ENCODE data around the gene RIMBP2. TPM values are rescaled to one million over a fixed set of nuclear protein-coding genes. Genes with fewer than 3 reads are reported as not detected.

RIMBP2 gene
- total RNA-seq, 1 donor from 2014 or later: 0.99 TPM

DNA sequence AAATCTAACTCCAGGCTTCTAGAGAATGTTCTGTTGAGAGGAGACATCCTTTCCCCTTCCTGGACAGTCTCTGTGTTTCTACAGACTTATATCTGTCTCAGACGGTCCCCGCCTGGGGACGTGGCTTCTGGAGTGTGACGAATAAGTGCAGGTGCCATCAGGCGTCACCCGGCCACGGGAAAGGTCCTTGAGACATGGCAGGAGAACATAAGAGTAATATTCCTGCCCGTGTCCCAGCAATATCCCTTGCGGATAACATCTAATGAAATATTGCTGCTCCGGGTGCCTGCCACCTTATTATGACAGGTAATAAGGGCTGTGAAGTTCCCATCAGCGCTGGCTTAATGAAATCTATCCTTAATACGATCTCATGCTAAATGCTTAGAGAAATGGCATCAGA, 238.8 kb downstream of the RIMBP2 start:
- Histone ChIP-seq H4K20me1 (ENCODE audit: low read depth) (no peaks in the 10 kb centered on the region), H3K4me1 (peaks cover 27% of the 10 kb centered on the region), H3K36me3 (no peaks in the 10 kb centered on the region), H3K9ac (no peak overlapping the region), H3F3A (ENCODE audit: low read depth) (peaks cover 6% of the 10 kb centered on the region), H3K4me3 (no peak overlapping the region), H2AFZ (replicated peaks) (no peak overlapping the region), H3K9me3 (ENCODE audit: low read depth) (no peaks in the 10 kb centered on the region), H3K79me2 (ENCODE audit: low read depth) (no peaks in the 10 kb centered on the region), H3K4me2 (no peak overlapping the region), H3K27ac (no peak overlapping the region), H3K27me3 (no peaks in the 10 kb centered on the region)
- no peaks in the 10 kb centered on the region for H3K9me3 Mint-ChIP-seq
- H3K4me3 Mint-ChIP-seq: no peak overlapping the region
- peaks cover 9% of the 10 kb centered on the region for H3K27me3 Mint-ChIP-seq (ENCODE audit: insufficient read depth, low read depth)
- peak overlapping the region; percentile 46 for H3K27ac Mint-ChIP-seq
- peaks cover 2% of the 10 kb centered on the region for H3K36me3 Mint-ChIP-seq
- peaks cover 56% of the 10 kb centered on the region for H3K4me1 Mint-ChIP-seq
- no peak for DNase-seq (ENCODE audit: low spot score)
- TF ChIP-seq EZH2 (IDR thresholded peaks at IDR 0.05) (no peak), EZH2phosphoT487 (IDR thresholded peaks at IDR 0.05) (no peak)

DNA sequence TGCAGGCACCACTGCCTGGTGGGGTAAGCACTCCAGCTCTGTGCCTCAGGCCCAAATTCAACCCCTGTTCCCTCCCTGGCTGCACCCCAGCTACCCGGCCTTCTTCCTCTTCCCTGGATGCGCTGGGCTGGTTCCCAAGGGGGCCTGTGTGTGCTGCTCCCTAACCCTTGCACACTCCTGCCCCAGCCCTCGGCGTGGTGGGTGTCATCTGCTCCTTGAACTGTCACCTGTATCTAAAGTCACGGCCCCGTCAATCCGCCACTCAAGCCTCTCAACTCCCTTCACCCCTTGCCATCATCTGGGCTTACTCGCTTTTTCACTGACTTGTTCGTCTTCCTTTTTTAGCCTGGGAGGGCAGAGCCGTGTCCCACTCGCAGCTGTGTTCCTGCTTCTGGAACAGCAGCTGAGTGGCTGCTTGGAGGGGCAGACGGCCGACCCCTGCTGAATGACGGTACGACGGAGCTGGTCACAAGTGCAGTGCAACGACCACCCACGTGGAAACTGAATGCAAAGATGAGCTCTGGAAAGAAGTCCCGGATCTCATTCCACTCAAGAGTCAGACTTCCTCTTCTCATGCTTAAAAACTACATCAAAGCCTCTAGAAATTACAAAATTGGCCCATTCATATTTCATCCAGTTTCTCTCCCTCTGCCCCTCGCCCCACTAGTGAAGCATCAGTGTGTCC, 239.5 kb downstream of the RIMBP2 start:
- Histone ChIP-seq H3K36me3 (no peaks in the 10 kb centered on the region), H4K20me1 (ENCODE audit: low read depth) (no peaks in the 10 kb centered on the region), H2AFZ (replicated peaks) (no peak overlapping the region), H3K4me2 (no peak overlapping the region), H3K79me2 (ENCODE audit: low read depth) (no peaks in the 10 kb centered on the region), H3K27ac (no peak overlapping the region), H3K4me1 (peaks cover 20% of the 10 kb centered on the region), H3K4me3 (no peak overlapping the region), H3F3A (ENCODE audit: low read depth) (no peaks in the 10 kb centered on the region), H3K9ac (no peak overlapping the region), H3K27me3 (no peaks in the 10 kb centered on the region), H3K9me3 (ENCODE audit: low read depth) (no peaks in the 10 kb centered on the region)
- DNase-seq (ENCODE audit: low spot score): no peak
- H3K36me3 Mint-ChIP-seq: peaks cover 2% of the 10 kb centered on the region
- H3K4me1 Mint-ChIP-seq: peaks cover 51% of the 10 kb centered on the region
- TF ChIP-seq, protein P1, sequence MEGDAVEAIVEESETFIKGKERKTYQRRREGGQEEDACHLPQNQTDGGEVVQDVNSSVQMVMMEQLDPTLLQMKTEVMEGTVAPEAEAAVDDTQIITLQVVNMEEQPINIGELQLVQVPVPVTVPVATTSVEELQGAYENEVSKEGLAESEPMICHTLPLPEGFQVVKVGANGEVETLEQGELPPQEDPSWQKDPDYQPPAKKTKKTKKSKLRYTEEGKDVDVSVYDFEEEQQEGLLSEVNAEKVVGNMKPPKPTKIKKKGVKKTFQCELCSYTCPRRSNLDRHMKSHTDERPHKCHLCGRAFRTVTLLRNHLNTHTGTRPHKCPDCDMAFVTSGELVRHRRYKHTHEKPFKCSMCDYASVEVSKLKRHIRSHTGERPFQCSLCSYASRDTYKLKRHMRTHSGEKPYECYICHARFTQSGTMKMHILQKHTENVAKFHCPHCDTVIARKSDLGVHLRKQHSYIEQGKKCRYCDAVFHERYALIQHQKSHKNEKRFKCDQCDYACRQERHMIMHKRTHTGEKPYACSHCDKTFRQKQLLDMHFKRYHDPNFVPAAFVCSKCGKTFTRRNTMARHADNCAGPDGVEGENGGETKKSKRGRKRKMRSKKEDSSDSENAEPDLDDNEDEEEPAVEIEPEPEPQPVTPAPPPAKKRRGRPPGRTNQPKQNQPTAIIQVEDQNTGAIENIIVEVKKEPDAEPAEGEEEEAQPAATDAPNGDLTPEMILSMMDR (IDR thresholded peaks at IDR 0.05): no peak
- TF ChIP-seq EZH2phosphoT487 (IDR thresholded peaks at IDR 0.05) (no peak), EZH2 (IDR thresholded peaks at IDR 0.05) (no peak)
- H3K9me3 Mint-ChIP-seq: no peaks in the 10 kb centered on the region
- no peak overlapping the region for H3K4me3 Mint-ChIP-seq
- H3K27ac Mint-ChIP-seq: peak overlapping the region; percentile 82
- H3K27me3 Mint-ChIP-seq (ENCODE audit: insufficient read depth, low read depth): peaks cover 9% of the 10 kb centered on the region

DNA sequence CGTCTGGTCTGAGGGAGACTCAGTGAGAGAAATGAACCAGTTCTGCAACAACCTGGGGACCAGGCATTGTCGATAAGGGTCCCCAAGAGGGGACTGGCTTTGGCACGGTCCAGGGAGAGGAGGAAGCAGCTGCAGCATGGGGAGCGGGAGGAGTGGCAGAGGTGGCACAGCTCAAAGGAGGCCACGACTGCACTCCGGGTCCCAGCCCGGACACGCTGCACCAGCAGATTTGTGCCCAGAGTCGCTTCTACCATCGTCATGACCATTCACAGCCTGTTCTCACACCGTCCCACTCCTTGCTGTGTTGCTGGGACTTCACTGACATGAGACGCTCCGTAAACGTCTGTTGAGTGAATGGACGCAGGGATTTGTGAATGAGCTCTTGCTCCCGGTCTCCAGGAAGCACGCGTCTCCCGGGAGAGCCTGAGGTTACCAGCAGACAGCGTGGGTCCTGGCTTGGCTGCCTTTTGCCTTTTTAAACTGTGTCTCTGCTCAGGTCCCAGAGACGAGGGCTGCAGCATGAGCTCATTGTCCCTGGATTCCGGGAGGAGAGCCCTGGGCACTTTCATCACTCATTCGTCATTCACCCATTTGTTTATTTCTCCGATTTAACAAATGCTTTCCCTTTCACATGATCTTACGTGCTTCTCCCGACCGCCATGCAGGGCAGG, 241.4 kb downstream of the RIMBP2 start:
- H3K36me3 Mint-ChIP-seq: peaks cover 2% of the 10 kb centered on the region
- no peak for DNase-seq (ENCODE audit: low spot score)
- H3K4me1 Mint-ChIP-seq: peaks cover 42% of the 10 kb centered on the region
- no peaks in the 10 kb centered on the region for H3F3A ChIP-seq (ENCODE audit: low read depth)
- H3K27me3 Mint-ChIP-seq (ENCODE audit: insufficient read depth, low read depth): peaks cover 9% of the 10 kb centered on the region
- H3K4me2 ChIP-seq: no peak overlapping the region
- H3K27ac Mint-ChIP-seq: peak overlapping the region; percentile 51
- peak overlapping the region; percentile 57 for H3K4me3 Mint-ChIP-seq
- peaks cover 11% of the 10 kb centered on the region for H3K4me1 ChIP-seq
- no peak overlapping the region for H3K9ac ChIP-seq
- H3K4me3 ChIP-seq: no peak overlapping the region
- no peaks in the 10 kb centered on the region for H3K36me3 ChIP-seq
- TF ChIP-seq, protein P1 (IDR thresholded peaks at IDR 0.05): no peak
- TF ChIP-seq EZH2phosphoT487 (IDR thresholded peaks at IDR 0.05): no peak
- TF ChIP-seq EZH2 (IDR thresholded peaks at IDR 0.05): no peak
- H4K20me1 ChIP-seq (ENCODE audit: low read depth): no peaks in the 10 kb centered on the region
- peak overlapping the region; percentile 13 for H2AFZ ChIP-seq (replicated peaks)
- no peaks in the 10 kb centered on the region for H3K9me3 Mint-ChIP-seq
- H3K9me3 ChIP-seq (ENCODE audit: low read depth): no peaks in the 10 kb centered on the region
- H3K27me3 ChIP-seq: no peaks in the 10 kb centered on the region
- no peaks in the 10 kb centered on the region for H3K79me2 ChIP-seq (ENCODE audit: low read depth)
- no peak overlapping the region for H3K27ac ChIP-seq

DNA sequence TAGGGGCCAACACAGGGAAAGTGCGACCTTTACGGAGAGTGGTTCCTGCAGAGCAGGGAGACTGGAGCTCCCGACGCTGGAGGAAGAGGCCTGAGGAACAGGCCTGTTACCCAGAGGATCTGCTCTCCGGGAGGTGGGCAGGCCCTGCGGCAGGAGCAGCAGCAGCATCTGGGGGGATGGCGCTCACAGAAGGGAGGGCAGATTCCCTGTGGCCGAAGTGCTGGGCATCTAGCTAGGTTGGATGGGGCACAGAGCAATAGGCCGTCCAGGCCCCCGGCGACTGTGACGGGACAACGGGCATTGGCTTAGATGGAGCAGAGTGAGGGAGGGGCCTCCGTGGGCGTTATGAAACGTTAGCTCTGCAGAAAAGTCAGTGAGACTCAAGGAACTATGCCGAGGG, 242.8 kb downstream of the RIMBP2 start:
- Mint-ChIP-seq H3K4me3 (no peak overlapping the region), H3K9me3 (no peaks in the 10 kb centered on the region), H3K27ac (peak overlapping the region; percentile 53), H3K4me1 (peaks cover 36% of the 10 kb centered on the region), H3K27me3 (ENCODE audit: insufficient read depth, low read depth) (peaks cover 12% of the 10 kb centered on the region), H3K36me3 (peaks cover 2% of the 10 kb centered on the region)
- Histone ChIP-seq H3K4me3 (no peak overlapping the region), H3K4me1 (peaks cover 7% of the 10 kb centered on the region), H3K36me3 (no peaks in the 10 kb centered on the region), H3K4me2 (no peak overlapping the region), H3K27ac (no peak overlapping the region), H3K27me3 (no peaks in the 10 kb centered on the region), H3F3A (ENCODE audit: low read depth) (no peaks in the 10 kb centered on the region), H2AFZ (replicated peaks) (no peak overlapping the region), H3K79me2 (ENCODE audit: low read depth) (no peaks in the 10 kb centered on the region), H4K20me1 (ENCODE audit: low read depth) (no peaks in the 10 kb centered on the region), H3K9ac (no peak overlapping the region), H3K9me3 (ENCODE audit: low read depth) (no peaks in the 10 kb centered on the region)
- TF ChIP-seq EZH2phosphoT487 (IDR thresholded peaks at IDR 0.05) (no peak), EZH2 (IDR thresholded peaks at IDR 0.05) (no peak)
- TF ChIP-seq, protein P1 (IDR thresholded peaks at IDR 0.05): no peak
- no peak for DNase-seq (ENCODE audit: low spot score)
